Transverse colon (tissue), 4 donors: ENCODE results near the gene FGF8. TPM values are rescaled to one million over a fixed set of nuclear protein-coding genes. Genes with fewer than 3 reads are reported as not detected.
A peak's percentile ranks its signal among the peaks of the same experiment; 100 is the strongest.

Experiments
- DNase-seq: peaks from one replicate; pipeline ENCODE4 v3.0.0-alpha.2; 2019
- H3K27ac ChIP-seq, 4 donors: fragments of 200-600 bp; sonication (generic); 2 replicates each; pipeline ENCODE4 v1.5.1; 2016 to 2018; ENCODE audit warnings: inconsistent platforms in 4 of 4
- H3K27me3 ChIP-seq: fragments of 200-600 bp; sonication (generic); 2 replicates; pipeline ENCODE4 v1.5.1; 2017; ENCODE audit warnings: inconsistent platforms
- H3K36me3 ChIP-seq, 4 donors: fragments of 200-600 bp; sonication (generic); 2 replicates each; pipeline ENCODE4 v1.5.1; 2017 to 2019; ENCODE audit warnings: inconsistent platforms in 4 of 4
- H3K4me1 ChIP-seq, 4 donors: fragments of 200-600 bp; sonication (generic); 2 replicates each; pipeline ENCODE4 v1.5.1; 2017 to 2020; ENCODE audit warnings: inconsistent platforms in 4 of 4
- H3K4me3 ChIP-seq, 4 donors: fragments of 200-600 bp; sonication (generic); 1 replicate in 1 of 4; 2 replicates in 3 of 4; pipeline versions ENCODE4 v1.5.1 to v1.6.1; 2017 to 2019; ENCODE audit warnings: inconsistent platforms in 4 of 4
- H3K9me3 ChIP-seq, 2 donors: fragments of 200-600 bp; sonication (generic); 2 replicates each; pipeline ENCODE4 v1.5.1; 2017 to 2019; ENCODE audit warnings: inconsistent platforms in 2 of 2
- EP300 ChIP-seq: sonication (generic); formaldehyde crosslinking; IDR thresholded peaks from one replicate; pipeline ENCODE4 v1.6.1; 2017; ENCODE audit warnings: antibody characterized with exemption, low read depth
- POLR2A ChIP-seq: fragments of 450-650 bp; IDR thresholded peaks from one replicate; pipeline ENCODE4 v1.6.1; 2016; ENCODE audit warnings: antibody characterized with exemption, mild to moderate bottlenecking, moderate library complexity
- POLR2AphosphoS5 ChIP-seq, 3 donors: sonication (generic); formaldehyde crosslinking; IDR thresholded peaks; one replicate each; pipeline ENCODE4 v1.6.1; 2016; ENCODE audit warnings: antibody characterized with exemption in 3 of 3
- WGBS, 2 donors: methylation state at CpG; one replicate each; pipeline ENCODE4 v1.1.5; 2018; ENCODE audit warnings: low coverage in 1 of 2; 5-methylcytosine and 5-hydroxymethylcytosine counted together
- in situ Hi-C, 4 donors: fragments of 200-750 bp; cut with MboI; loops; one replicate each; pipeline versions ENCODE4 v1.15.0 to v1.15.1; 2017; ENCODE audit warnings: low sequenced_read_pairs in 3 of 4, low pct_ligation_motif_present in 1 of 4, low pct_unique_long_range_greater_than_20kb in 1 of 4
- intact Hi-C: fragments of 100-400 bp; cut with DNase I; formaldehyde crosslinking; loops from one replicate; pipeline ENCODE4 v1.15.1; 2023; ENCODE audit warnings: low total_unique reads
- total RNA-seq, 4 donors: library from RNA; depleted of rRNA; stranded (reverse); fragments of >200 nt; gene quantifications; one replicate each; pipeline ENCODE4 v1.1.0, GENCODE V29; 2016
- TF ChIP-seq, protein P1 (sequence below), 5 experiments: fragments of 200-600 bp in 3 of 5; fragments of 450-650 bp in 2 of 5; sonication (generic) in 3 of 5; IDR thresholded peaks; 1 replicate in 2 of 5; 2 replicates in 3 of 5; pipeline ENCODE4 v1.5.1; 2016 to 2017; ENCODE audit warnings: antibody characterized with exemption in 5 of 5, inconsistent platforms in 3 of 5, mild to moderate bottlenecking in 2 of 5, moderate library complexity in 1 of 5

The FGF8 gene
- total RNA-seq, 4 donors from 2014 or later, result not detected

DNA sequence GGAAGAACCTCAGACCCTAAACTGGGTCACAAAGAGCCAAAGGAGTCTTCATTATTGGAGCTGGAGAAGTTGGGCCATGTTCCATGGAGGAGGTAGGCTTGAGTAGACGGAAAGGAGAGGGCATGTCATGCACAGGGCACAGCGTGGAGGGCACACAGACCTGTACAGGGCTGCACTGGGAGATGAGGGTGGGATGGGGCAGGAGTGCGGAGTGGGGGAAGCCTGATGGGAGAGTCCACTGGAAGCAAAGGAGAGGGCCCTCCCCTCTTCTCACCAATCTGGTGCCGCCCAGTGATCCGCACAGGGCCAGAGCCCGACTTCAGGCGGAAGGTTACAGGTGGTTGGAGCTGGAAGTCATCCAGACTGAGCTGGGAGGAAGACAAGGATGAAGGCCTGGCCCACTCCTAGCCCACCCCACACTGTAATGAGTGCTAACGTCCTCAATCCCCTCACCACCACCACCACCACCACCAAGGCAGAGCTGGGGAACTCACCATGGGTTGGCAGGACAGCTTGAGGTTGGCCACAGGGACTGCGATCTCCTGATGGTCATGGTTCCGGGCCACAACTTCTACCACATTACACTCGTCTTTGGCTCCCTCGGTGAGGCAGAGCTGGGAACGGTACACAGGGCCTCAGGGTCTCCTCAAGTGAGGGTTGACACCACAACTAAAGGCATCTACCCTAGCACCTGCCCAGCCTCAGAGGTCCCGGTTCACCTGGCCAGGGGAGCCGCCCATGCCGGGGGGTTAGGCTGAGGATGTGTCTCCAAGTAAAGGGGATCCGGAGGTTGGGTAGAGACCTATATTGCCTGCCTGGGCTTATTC, 6.3 kb upstream of the FGF8 start:
- H3K4me1 ChIP-seq, result peaks cover 25 to 55% (median 42%) of the 10 kb centered on the region in 4 donors
- intact Hi-C loops, result no loop called here

DNA sequence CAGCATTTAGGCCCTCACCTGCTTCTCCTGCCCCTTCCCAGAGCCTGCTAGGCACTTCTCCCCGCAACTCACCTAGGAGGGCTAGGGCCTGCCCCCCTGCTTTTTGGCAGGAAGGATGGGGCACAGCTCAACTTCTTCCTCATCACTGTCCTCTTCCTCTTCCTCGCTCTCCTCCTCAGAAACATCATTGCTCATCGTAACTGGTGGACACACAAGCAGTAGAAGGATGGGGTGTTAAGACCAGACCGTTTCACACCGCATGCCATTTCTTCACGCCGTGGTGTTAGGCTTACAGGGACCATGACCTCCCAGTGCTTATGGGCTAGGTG, 5.7 kb upstream of the FGF8 start:
- Histone ChIP-seq H3K9me3 (no peaks in the 10 kb centered on the region), H3K36me3 (peaks cover 0 to 17% (median 7%) of the 10 kb centered on the region in 4 donors), H3K4me1 (peaks cover 25 to 55% (median 42%) of the 10 kb centered on the region in 4 donors), H3K27me3 (peaks cover 24% of the 10 kb centered on the region), H3K27ac (no peak overlapping the region), H3K4me3 (no peak overlapping the region)
- intact Hi-C loops, result no loop called here
- TF ChIP-seq POLR2A (no peak), POLR2AphosphoS5 (IDR thresholded peaks at IDR 0.05) (no peak), EP300 (no peak)
- TF ChIP-seq, protein P1, sequence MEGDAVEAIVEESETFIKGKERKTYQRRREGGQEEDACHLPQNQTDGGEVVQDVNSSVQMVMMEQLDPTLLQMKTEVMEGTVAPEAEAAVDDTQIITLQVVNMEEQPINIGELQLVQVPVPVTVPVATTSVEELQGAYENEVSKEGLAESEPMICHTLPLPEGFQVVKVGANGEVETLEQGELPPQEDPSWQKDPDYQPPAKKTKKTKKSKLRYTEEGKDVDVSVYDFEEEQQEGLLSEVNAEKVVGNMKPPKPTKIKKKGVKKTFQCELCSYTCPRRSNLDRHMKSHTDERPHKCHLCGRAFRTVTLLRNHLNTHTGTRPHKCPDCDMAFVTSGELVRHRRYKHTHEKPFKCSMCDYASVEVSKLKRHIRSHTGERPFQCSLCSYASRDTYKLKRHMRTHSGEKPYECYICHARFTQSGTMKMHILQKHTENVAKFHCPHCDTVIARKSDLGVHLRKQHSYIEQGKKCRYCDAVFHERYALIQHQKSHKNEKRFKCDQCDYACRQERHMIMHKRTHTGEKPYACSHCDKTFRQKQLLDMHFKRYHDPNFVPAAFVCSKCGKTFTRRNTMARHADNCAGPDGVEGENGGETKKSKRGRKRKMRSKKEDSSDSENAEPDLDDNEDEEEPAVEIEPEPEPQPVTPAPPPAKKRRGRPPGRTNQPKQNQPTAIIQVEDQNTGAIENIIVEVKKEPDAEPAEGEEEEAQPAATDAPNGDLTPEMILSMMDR (IDR thresholded peaks at IDR 0.05), result no peak
- WGBS, 2 donors, result 87 to 100% methylated on average over 1 to 7 of the region's 7 CpGs
- in situ Hi-C loops, result loop anchor here in 3 of 4 donors (10.0 kb wide), 1 partner anchor 177 kb away; no protein-coding TSS in a partner anchor
- DNase-seq, result no peak

More for the DNA sequence above, 6.3 kb upstream of the FGF8 start:
- no peak for DNase-seq
- Histone ChIP-seq H3K4me3 (peak overlapping the region in 3 of 4 donors; percentile 43 to 60 (median 58)), H3K27ac (peak overlapping the region in 1 of 4 donors; percentile 69), H3K36me3 (peaks cover 0 to 22% (median 9%) of the 10 kb centered on the region in 4 donors), H3K9me3 (no peaks in the 10 kb centered on the region), H3K27me3 (peaks cover 18% of the 10 kb centered on the region)
- TF ChIP-seq EP300 (no peak), POLR2A (no peak), POLR2AphosphoS5 (IDR thresholded peaks at IDR 0.05) (no peak)
- TF ChIP-seq, protein P1 (IDR thresholded peaks at IDR 0.05), result no peak
- in situ Hi-C loops, result loop anchor here in 3 of 4 donors (10.0 kb wide), 1 partner anchor 177 kb away; no protein-coding TSS in a partner anchor
- WGBS, 2 donors, result 49% methylated on average over 17 of the region's 17 CpGs; no CpG with 5 or more reads in 1 of the 2 donors

DNA sequence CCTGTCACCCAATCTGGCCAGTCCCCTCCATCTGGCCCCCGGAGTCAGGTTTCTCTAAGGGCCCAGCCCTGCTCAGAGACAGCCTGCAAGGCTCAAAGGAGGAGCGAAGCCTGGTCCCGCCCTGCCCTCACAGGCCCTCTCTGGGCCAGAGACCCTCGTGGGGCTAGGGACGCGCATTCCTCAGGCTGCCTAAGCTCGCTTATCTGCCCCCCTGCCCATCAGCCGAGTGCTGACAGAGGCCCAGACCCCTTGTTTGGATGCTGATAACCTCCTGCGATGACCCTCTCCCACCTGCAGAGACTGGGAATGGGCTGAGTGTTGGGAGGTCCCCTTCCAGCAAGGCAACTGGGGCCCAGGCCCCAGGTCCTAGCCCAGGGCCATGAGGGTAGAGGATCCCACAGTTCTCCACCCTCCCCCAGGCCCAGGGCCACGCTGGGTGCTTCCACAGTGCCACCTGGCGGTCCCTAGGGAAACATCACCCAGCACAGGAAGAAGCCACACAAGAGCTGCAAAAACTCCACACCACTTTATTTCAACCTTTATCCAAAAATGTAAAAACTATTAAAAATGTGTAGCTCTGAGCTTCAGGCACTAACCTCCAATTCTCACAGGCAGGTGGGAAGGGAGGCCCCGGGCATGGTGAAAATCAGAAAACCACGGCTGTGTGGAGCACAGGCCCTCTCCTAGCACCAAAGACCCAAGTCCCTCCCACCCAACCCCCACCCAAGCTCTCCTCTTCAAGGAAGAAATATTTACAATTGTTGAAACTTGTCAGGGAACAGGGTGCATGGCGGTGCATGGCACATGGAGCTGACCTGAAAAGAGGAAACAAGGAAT, 5.1 kb upstream of the FGF8 start:
- peak; percentile 66 for DNase-seq
- WGBS, 2 donors, result 62% methylated on average over 14 of the region's 14 CpGs; no CpG with 5 or more reads in 1 of the 2 donors
- Histone ChIP-seq H3K9me3 (no peaks in the 10 kb centered on the region), H3K4me3 (no peak overlapping the region), H3K36me3 (peaks cover 0 to 12% (median 4%) of the 10 kb centered on the region in 4 donors), H3K27me3 (peaks cover 30% of the 10 kb centered on the region), H3K4me1 (peaks cover 27 to 60% (median 47%) of the 10 kb centered on the region in 4 donors), H3K27ac (no peak overlapping the region)
- TF ChIP-seq POLR2AphosphoS5 (IDR thresholded peaks at IDR 0.05), result no peak
- no peak for TF ChIP-seq EP300
- TF ChIP-seq POLR2A, result no peak
- TF ChIP-seq, protein P1 (IDR thresholded peaks at IDR 0.05), result peak; percentile 82 to 97 (median 93)
- in situ Hi-C loops (loop anchor here in 3 of 4 donors (10.0 kb wide), 1 partner anchor 176 kb away; no protein-coding TSS in a partner anchor), intact Hi-C loops (no loop called here)
